Measurements from ENCODE around the gene SPSB2.
"Not testable (repeated sequence)": the region's sequence is repeated elsewhere in the genome, so short reads cannot be mapped to it uniquely, and the experiment has no call there.

Gene SPSB2

DNA sequence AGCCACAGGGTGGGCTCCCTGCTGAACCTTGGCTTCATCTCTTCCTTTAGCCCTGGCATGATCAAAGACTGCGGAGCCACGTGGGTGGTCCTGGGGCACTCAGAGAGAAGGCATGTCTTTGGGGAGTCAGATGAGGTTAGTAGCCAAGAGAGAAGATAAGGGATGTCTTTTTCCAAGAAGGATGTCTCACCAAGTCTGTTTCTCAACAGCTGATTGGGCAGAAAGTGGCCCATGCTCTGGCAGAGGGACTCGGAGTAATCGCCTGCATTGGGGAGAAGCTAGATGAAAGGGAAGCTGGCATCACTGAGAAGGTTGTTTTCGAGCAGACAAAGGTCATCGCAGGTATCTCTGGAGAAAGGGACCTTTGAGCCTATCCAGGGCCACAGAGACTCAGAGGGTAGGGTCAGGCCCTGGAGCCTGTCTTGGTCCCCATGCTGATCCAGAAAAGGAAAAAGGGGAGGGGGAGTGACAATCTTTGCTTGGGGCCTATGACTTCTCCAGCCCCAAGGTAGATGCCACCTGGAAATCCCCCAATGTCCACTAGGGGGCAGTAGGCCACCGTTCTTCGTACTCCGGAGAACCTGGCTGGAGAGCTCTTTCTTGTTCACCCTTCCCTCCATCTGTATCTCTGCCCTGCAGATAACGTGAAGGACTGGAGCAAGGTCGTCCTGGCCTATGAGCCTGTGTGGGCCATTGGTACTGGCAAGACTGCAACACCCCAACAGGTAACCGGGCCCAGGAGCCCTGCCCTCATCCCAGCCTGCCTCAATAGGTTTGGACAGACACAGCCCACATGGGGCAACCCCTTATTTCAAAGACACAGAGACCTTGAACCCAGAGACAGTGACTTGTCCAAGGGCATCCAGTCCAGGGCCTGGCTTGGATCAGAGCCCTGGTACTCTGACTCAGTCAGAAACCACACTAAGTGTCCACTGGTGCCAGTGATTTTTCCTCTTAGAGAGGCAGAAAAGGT, 3.8 kb downstream of the SPSB2 start:
- peak; percentile 92 for DNase-seq

- peak; percentile 53 for DNase-seq
Measured at GRCh38 chr12:6868211-6869048, 4.7 kb downstream of the SPSB2 start.

DNA sequence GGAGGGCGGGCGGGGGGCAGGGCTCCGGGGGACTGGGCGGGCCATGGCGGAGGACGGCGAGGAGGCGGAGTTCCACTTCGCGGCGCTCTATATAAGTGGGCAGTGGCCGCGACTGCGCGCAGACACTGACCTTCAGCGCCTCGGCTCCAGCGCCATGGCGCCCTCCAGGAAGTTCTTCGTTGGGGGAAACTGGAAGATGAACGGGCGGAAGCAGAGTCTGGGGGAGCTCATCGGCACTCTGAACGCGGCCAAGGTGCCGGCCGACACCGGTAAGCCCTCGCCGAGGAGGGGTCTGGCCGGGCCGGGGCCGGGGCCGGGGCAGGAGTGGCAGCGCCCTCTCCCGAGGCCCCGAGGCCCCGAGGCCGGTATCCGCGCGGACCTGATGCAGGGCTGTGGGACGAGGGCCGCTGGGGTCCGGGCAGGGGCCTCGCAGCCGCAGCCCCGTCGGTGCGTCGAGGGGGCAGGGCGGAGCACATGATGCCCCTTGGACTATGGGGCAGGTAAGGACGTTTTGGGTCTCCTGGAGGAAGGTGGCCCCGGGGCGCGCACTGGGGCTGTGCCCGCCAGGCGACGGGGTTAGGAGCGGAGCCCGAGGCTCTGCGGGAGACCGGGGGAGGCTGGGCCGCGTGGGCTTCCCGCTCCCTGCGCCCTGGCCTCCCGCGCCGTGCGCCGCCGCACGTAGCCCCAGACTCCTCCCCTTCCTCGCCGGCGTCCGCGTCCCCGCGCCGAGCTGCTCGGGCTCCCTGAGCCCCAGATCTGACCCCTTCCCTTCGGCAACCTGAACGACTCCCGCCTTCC, 5.5 kb downstream of the SPSB2 start, which contains the start of gene TPI1:
Gene TPI1, plus strand, starts transcription at position 119 of the 798 bp plus-strand sequence. Its CDS starts 36 bp downstream, at position 155.
- DNase-seq: peak; percentile 88

- DNase-seq: no peak
Measured at GRCh38 chr12:6866920-6867412, 6.1 kb downstream of the SPSB2 start.

DNA sequence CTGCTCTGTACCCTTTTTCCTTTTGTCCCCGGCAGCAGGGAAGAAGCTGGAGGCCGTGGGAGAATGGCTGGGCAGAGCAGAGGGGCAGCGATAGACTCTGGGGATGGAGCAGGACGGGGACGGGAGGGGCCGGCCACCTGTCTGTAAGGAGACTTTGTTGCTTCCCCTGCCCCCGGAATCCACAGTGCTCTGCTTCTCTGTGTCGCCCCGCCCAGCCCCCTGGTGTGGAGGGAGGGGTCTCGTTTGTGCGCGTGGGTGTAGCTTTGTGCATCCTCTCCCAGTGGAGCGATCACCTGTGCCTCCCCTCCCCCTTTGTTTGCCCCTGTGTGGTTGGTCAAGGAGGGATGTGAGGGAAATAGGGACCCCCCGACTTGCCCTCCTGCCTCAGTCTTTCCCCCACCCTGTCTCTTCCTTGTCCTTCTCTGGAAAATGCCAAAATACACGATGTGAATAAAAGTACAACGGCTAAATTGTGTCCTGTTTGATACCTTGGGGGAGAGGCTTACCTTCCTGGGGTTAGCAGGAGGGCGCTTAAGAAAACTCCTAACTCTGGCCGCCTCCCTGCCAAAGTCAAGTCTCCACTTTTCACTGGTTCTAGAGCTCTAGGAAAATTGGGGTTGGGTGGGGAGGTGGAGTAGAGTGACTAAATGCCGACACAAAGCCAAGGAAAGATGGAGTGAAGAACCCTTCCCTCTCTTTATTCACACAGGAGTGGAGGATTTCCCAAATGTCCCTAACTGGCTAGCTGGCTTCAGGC, 6.8 kb downstream of the SPSB2 start:
- peak; percentile 58 for DNase-seq

DNA sequence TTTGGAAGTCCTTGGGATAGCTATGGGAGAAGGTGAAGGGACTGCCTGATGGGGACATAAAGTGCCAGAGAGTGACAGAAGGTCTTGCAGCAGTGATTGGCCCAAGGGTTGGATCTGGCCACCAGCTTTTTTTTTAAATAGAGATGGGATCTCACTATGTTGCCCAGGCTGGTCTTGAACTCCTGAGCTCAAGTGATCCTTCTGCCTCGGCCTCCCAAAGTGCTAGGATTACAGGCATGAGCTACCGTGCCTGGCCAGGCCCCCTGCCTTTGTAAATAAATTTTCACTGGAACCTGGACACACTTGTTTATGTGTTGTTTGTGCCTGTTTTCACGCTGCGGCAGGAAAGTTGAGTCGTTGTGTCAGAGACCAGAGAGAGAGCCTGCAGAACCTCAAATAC, 7.8 kb downstream of the SPSB2 start:
- DNase-seq: not testable (repeated sequence)

DNA sequence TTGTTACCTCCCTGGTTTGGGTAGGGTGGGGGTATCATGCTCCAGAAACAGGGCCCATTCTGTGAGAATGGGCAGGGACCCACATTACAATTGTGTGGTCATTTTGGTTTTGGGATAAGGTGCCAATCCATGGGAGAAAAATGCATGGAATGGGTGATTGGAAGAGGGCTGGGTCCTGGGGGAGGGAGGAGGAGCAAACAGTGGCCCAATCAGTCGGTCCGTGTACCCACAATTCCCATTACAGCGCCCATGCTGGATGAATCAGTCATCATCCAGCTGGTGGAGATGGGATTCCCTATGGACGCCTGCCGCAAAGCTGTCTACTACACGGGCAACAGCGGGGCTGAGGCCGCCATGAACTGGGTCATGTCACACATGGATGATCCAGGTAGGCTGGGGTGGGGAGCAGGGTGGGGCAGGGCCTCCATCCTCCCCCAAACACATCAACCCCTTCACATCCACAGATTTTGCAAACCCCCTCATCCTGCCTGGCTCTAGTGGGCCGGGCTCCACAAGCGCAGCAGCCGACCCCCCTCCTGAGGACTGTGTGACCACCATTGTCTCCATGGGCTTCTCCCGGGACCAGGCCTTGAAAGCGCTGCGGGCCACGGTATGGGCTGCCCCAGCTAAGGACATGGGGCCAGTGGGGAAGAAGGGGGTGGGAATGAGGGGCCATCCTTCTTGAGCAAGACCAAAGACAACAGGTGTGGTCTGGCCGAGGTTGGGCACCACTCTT, 9.3 kb downstream of the SPSB2 start:
- DNase-seq: no peak

DNA sequence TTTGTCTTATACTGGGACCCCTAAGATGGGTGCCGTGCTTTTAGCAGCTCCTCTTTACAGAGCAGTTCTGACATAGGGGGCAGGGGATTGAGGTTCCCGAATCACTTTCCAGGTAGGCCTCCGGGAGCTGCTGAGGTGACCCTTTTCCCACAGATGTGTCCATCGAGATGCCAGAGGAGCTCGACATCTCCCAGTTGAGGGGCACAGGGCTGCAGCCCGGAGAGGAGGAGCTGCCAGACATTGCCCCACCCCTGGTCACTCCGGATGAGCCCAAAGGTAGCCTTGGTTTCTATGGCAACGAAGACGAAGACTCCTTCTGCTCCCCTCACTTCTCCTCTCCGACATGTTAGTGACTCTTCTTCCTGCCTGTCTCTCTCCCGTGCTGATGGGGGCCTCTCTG, 10.1 kb downstream of the SPSB2 start:
- DNase-seq: no peak

GRCh38 chr12:6861391-6861790, 11.7 kb downstream of the SPSB2 start:
- no peak for DNase-seq

DNA sequence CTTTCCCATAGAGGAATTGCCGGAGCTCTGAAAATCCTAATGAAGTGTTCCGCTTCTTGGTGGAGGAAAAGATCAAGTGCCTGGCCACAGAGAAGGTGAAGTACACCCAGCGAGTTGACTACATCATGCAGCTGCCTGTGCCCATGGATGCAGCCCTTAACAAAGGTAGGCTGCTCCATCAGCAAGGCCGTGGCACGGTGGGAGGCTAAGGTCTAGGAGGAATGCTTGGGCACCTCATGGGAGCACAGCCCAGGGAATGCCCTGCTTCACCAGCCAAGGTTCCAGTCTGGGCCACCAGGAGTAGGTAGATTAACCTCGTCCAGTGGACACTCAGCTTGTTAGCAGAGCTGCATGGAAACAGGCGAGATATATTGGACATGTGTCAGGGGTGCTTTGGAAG, 12.2 kb downstream of the SPSB2 start:
- no peak for DNase-seq

GRCh38 chr12:6860116-6860515, 13.0 kb downstream of the SPSB2 start:
- no peak for DNase-seq

- DNase-seq: no peak
Measured at GRCh38 chr12:6858799-6859198, 14.3 kb downstream of the SPSB2 start.

DNA sequence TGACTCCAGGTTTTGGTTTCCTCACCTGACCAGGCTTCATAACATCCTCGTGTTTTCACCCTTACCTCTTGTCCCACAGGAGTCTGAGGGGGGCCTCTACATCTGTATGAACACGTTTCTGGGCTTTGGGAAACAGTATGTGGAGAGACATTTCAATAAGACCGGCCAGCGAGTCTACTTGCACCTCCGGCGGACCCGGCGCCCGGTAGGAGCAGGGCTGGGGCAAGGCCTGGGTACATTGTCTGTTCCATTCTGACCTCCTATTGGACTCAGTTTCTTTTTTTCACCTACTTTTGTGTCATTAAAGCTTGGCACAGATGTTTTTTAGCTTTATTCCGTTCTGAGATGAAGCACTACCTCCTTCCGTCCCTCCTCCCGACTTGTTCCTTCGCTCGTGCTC, 17.8 kb downstream of the SPSB2 start:
- no peak for DNase-seq

- DNase-seq: no peak
Measured at GRCh38 chr12:6854036-6854435, 19.1 kb downstream of the SPSB2 start.

- no peak for DNase-seq
Measured at GRCh38 chr12:6853626-6854025, 19.5 kb downstream of the SPSB2 start.

- peak; percentile 76 for DNase-seq
Measured at GRCh38 chr12:6852651-6853354, 20.3 kb downstream of the SPSB2 start.

DNA sequence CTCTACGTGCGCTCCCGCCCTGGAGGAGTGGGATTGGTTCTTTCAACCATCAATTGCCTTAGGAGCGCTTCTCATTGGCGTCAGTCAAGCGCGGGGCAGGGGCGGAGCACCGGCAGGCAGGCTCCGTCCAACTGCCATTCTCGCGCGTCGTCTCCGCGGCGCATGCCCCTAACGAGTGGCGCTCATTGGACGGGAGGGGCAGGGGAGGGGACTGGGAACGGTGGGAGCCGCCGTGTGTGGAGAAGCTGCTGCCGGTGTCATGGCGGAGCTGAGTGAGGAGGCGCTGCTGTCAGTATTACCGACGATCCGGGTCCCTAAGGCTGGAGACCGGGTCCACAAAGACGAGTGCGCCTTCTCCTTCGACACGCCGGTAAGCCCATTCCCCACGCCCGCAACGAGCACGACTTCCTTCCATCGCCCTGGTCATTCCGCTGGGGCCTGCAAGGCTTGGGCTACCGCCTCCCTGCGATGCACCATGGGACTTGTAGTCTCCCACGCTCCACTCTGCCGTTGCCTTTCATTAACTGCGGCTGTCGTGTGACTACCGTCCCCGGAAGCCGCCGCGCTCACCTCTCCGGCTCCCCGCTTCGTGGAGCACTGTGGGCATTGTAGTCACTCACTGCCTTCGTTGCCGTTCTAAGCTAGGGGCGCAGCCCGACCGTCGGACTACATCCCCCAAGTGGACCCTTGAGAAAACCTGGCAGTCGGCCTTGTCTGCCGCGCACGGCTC, 21.0 kb downstream of the SPSB2 start, which contains the start of gene USP5:
Gene USP5, plus strand, starts transcription at position 230 of the 730 bp plus-strand sequence. Its CDS starts 30 bp downstream, at position 260.
- peak; percentile 100 for DNase-seq

DNA sequence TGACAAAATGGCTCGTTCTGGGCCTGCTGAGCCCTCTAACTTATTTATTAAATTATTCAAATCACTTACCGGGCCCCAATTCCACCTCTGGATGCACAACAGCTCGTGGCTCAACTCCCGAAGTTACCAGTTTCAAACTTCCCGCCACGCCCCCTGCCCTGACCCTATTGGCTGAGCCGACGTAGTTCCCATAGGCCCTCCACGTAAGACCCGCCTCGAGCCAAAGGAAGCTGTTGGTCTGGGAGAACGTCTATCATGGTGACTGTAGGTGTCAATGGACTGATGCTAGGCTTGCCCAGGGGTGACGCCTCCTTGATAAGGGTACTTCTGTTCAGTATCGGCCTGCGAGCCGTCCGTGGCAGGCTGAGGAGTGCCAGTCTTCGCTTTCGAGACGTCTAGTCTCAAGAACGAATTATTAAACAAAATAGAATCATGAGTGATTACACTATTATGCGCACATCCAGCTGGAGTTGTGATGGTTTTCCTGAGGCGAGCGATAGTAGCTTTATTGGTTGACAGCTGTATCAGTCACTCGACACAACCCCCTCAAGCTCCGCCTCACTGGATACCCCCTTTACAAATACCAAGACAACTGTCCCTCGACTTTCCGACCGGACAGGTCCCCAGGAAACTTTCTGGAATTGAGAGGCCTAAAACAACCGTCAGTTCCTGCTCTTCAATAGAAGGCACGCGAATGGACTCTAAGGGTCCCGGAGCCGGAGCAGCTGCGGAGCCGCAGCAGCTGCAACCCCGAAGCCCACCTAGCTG, 21.8 kb downstream of the SPSB2 start, which contains the start of gene CDCA3:
Gene CDCA3, minus strand, starts transcription at position 134 of the 768 bp plus-strand sequence. CDS start 334 bp downstream, outside the sequence.
- DNase-seq: peak; percentile 100

DNA sequence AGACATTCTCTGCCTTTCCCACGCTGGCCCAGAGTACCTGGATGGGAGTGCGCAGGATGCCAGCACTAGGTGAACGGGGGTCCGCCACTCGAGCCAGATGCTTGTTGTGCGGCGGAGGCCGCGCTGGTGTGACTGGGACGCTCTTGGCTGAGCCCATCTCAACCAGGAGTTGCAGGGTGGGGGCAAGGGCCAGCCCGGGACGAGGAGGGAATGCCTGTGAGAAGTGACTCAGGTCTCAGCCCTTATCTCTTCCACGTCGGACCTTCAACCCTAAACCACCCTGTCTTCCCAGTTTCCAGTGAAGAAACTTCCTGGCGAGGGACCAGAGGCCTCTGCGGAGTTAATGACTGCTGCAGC, 22.3 kb downstream of the SPSB2 start:
- DNase-seq: no peak
